Smooth muscle cell (in vitro differentiated cells): ENCODE results near the gene ADAT3. TPM values are rescaled to one million over a fixed set of nuclear protein-coding genes. Genes with fewer than 3 reads are reported as not detected.

ENCODE experiments used
- DNase-seq: peaks from one replicate; lab custom pipeline; 2025; ENCODE audit not compliant: unreplicated experiment; lab: John Stamatoyannopoulos, UW
- H2AFZ ChIP-seq: fragments of 200-600 bp; sonication (generic); 2 replicates; pipeline ENCODE4 v1.6.0; 2016; ENCODE audit warnings: antibody characterized with exemption, low read depth, mild to moderate bottlenecking
- H3F3A ChIP-seq: fragments of 200-600 bp; sonication (generic); 2 replicates; pipeline ENCODE4 v1.6.0; 2017; ENCODE audit warnings: antibody characterized with exemption, low read depth
- H3K27ac ChIP-seq: fragments of 200-600 bp; sonication (generic); 2 replicates; pipeline ENCODE4 v1.5.1; 2016; ENCODE audit warnings: low read depth, mild to moderate bottlenecking
- H3K27me3 ChIP-seq: fragments of 200-600 bp; sonication (generic); 2 replicates; pipeline ENCODE4 v1.6.1; 2016; ENCODE audit warnings: low read depth, mild to moderate bottlenecking
- H3K36me3 ChIP-seq: fragments of 200-600 bp; sonication (generic); 2 replicates; pipeline ENCODE4 v1.5.1; 2016; ENCODE audit warnings: low read depth
- H3K4me1 ChIP-seq: fragments of 200-600 bp; sonication (generic); 2 replicates; pipeline ENCODE4 v1.5.1; 2016; ENCODE audit warnings: low read depth
- H3K4me2 ChIP-seq: fragments of 200-600 bp; sonication (generic); 2 replicates; pipeline ENCODE4 v1.6.0; 2016; ENCODE audit warnings: mild to moderate bottlenecking
- H3K4me3 ChIP-seq: fragments of 200-600 bp; sonication (generic); 2 replicates; pipeline ENCODE4 v1.5.1; 2016; ENCODE audit warnings: mild to moderate bottlenecking
- H3K79me2 ChIP-seq: fragments of 200-600 bp; sonication (generic); 2 replicates; pipeline ENCODE4 v1.6.0; 2016; ENCODE audit warnings: low read depth, mild to moderate bottlenecking
- H3K9ac ChIP-seq: fragments of 200-600 bp; sonication (generic); 2 replicates; pipeline ENCODE4 v1.6.0; 2016; ENCODE audit warnings: low read depth
- H3K9me3 ChIP-seq: fragments of 200-600 bp; sonication (generic); replicated peaks from 2 replicates; pipeline ENCODE4 v1.5.1; 2016; ENCODE audit warnings: low read depth
- H4K20me1 ChIP-seq: fragments of 200-600 bp; sonication (generic); 2 replicates; pipeline ENCODE4 v1.6.0; 2016; ENCODE audit warnings: low read depth
- CTCF ChIP-seq: fragments of 200-600 bp; sonication (generic); IDR thresholded peaks from 2 replicates; pipeline ENCODE4 v1.5.1; 2017; ENCODE audit warnings: borderline replicate concordance, mild to moderate bottlenecking, antibody characterized with exemption; ENCODE audit not compliant: insufficient read depth, poor library complexity, severe bottlenecking
- WGBS: methylation state at CpG from one replicate; pipeline ENCODE4 v1.1.7; 2016; ENCODE audit warnings: low lambda C conversion rate; 5-methylcytosine and 5-hydroxymethylcytosine counted together
- polyA plus RNA-seq: library from polyadenylated mRNA; unstranded; fragments of >200 nt; fragmentation: Nextera tagmentation; extraction: Ambion mirVana; gene quantifications from 2 replicates; pipeline ENCODE4 v1.2.1, GENCODE V29; 2016
- total RNA-seq: library from RNA; depleted of rRNA; stranded (reverse); fragments of >200 nt; gene quantifications from 2 replicates; pipeline ENCODE4 v1.2.3, GENCODE V29; 2014

ADAT3 gene
- total and polyA plus RNA-seq, 2 experiments from 2014 or later: 0.58 to 2.0 TPM

- Histone ChIP-seq H3K9ac (no peak overlapping the region), H3K4me3 (peak overlapping the region; percentile 55), H3F3A (no peaks in the 10 kb centered on the region), H4K20me1 (peaks cover 83% of the 10 kb centered on the region), H3K79me2 (peaks cover 81% of the 10 kb centered on the region), H3K9me3 (no peaks in the 10 kb centered on the region), H3K4me2 (peak overlapping the region; percentile 97), H3K4me1 (peaks cover 68% of the 10 kb centered on the region), H3K27me3 (no peaks in the 10 kb centered on the region), H2AFZ (no peak overlapping the region), H3K36me3 (no peaks in the 10 kb centered on the region), H3K27ac (peak overlapping the region; percentile 62)
- DNase-seq: peak; percentile 53
- no peak for TF ChIP-seq CTCF
- WGBS: 7% methylated on average over 39 of the region's 73 CpGs
These were observed 48.2 kb upstream of the ADAT3 start for GRCh38 chr19:1856698-1857603.

GRCh38 chr19:1857648-1858326, 47.4 kb upstream of the ADAT3 start:
- 68% methylated on average over 14 of the region's 16 CpGs for WGBS
- Histone ChIP-seq H3K9ac (no peak overlapping the region), H3K4me2 (peak overlapping the region; percentile 97), H4K20me1 (peaks cover 82% of the 10 kb centered on the region), H3F3A (no peaks in the 10 kb centered on the region), H2AFZ (no peak overlapping the region), H3K4me3 (peak overlapping the region; percentile 55), H3K27ac (peak overlapping the region; percentile 62), H3K79me2 (peaks cover 85% of the 10 kb centered on the region), H3K9me3 (no peaks in the 10 kb centered on the region), H3K4me1 (peaks cover 68% of the 10 kb centered on the region), H3K27me3 (no peaks in the 10 kb centered on the region), H3K36me3 (no peaks in the 10 kb centered on the region)
- no peak for DNase-seq
- no peak for TF ChIP-seq CTCF

- WGBS: 87% methylated on average over 9 of the region's 10 CpGs
- Histone ChIP-seq H3K9me3 (no peaks in the 10 kb centered on the region), H3K36me3 (no peaks in the 10 kb centered on the region), H2AFZ (no peak overlapping the region), H4K20me1 (peaks cover 74% of the 10 kb centered on the region), H3K4me1 (peaks cover 66% of the 10 kb centered on the region), H3K9ac (no peak overlapping the region), H3K4me2 (no peak overlapping the region), H3F3A (no peaks in the 10 kb centered on the region), H3K79me2 (peaks cover 79% of the 10 kb centered on the region), H3K27ac (no peak overlapping the region), H3K27me3 (no peaks in the 10 kb centered on the region), H3K4me3 (no peak overlapping the region)
- DNase-seq: no peak
- no peak for TF ChIP-seq CTCF
These were observed 46.7 kb upstream of the ADAT3 start for GRCh38 chr19:1858412-1859081.
